ENCODE data around the gene RPL39L. TPM values are rescaled to one million over a fixed set of nuclear protein-coding genes. Genes with fewer than 3 reads are reported as not detected.
A peak's percentile ranks its signal among the peaks of the same experiment; 100 is the strongest.
"Not testable (repeated sequence)": the region's sequence is repeated elsewhere in the genome, so short reads cannot be mapped to it uniquely, and the experiment has no call there.

The RPL39L gene
- total RNA-seq, 2 donors from 2014 or later: 2.6 to 11.6 TPM

DNA sequence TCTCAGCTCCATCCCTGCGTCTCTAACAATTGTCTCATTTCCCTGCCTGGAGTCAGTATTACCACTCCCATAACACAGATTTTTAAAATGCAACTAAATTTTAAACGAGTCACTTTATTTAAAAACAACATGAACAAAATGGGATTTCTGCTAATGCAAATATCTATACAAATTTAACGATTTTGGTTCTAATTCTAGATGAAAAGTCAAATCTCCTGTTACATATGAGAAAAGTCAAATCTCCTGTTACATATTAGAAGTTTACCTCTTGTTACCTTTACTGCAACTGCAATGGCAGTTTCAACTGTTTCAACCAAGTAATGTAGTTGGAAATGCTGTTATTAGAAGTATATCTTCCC is 578 bp upstream of the RPL39L start:
- no peaks in the 10 kb centered on the region for H3K36me3 ChIP-seq
- intact Hi-C loops (cut with DNase I): no loop called here
- H3K4me3 ChIP-seq: peak overlapping the region; percentile 44
- no peaks in the 10 kb centered on the region for H3K27me3 ChIP-seq
- no peak overlapping the region for H3K27ac ChIP-seq
- H3K4me1 ChIP-seq: no peaks in the 10 kb centered on the region
- H3K9me3 ChIP-seq: no peaks in the 10 kb centered on the region
- no peak for DNase-seq
- TF ChIP-seq CTCF (IDR thresholded peaks at IDR 0.05): no peak
- H3K9ac ChIP-seq (ENCODE audit: low read depth in 2 of 2, low read length in 2 of 2): no peak overlapping the region

DNA sequence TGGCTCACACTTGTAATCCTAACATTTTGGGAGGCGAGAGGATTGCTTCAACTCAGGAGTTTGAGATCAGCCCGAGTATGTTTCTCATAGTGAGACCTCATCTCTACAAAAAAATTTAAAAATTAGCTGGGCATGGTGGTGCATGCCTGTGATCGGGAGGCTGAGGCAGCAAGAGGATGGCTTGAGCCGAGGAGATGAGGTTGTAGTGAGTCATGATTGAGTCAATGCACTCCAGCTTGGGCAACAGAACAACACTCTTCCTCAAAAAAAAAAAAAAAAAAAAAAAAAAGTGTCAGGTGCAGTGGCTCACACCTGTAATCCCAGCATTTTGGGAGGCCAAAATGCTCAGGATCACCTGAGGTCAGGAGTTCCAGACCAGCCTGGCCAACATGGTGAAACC is 2.4 kb downstream of the RPL39L start:
- no peaks in the 10 kb centered on the region for H3K36me3 ChIP-seq
- H3K9ac ChIP-seq (ENCODE audit: low read depth in 2 of 2, low read length in 2 of 2): no peak overlapping the region
- intact Hi-C loops (cut with DNase I): no loop called here
- no peaks in the 10 kb centered on the region for H3K4me1 ChIP-seq
- no peak overlapping the region for H3K4me3 ChIP-seq
- TF ChIP-seq CTCF (IDR thresholded peaks at IDR 0.05): no peak
- H3K27me3 ChIP-seq: no peaks in the 10 kb centered on the region
- H3K27ac ChIP-seq: no peak overlapping the region
- H3K9me3 ChIP-seq: no peaks in the 10 kb centered on the region
- no peak for DNase-seq

GRCh38 chr3:187136337-187136736 is 3.0 kb downstream of the RPL39L start:
- intact Hi-C loops (cut with DNase I): no loop called here
- no peaks in the 10 kb centered on the region for H3K4me1 ChIP-seq
- no peak overlapping the region for H3K27ac ChIP-seq
- DNase-seq: no peak
- H3K9me3 ChIP-seq: no peaks in the 10 kb centered on the region
- no peak for TF ChIP-seq CTCF (IDR thresholded peaks at IDR 0.05)
- H3K9ac ChIP-seq (ENCODE audit: low read depth in 2 of 2, low read length in 2 of 2): no peak overlapping the region
- H3K36me3 ChIP-seq: no peaks in the 10 kb centered on the region
- no peak overlapping the region for H3K4me3 ChIP-seq
- H3K27me3 ChIP-seq: no peaks in the 10 kb centered on the region

- H3K9me3 ChIP-seq; H3K9ac ChIP-seq (ENCODE audit: low read depth in 2 of 2, low read length in 2 of 2): not testable (repeated sequence)
Observed at GRCh38 chr3:187135172-187135690, 4.1 kb downstream of the RPL39L start.

DNA sequence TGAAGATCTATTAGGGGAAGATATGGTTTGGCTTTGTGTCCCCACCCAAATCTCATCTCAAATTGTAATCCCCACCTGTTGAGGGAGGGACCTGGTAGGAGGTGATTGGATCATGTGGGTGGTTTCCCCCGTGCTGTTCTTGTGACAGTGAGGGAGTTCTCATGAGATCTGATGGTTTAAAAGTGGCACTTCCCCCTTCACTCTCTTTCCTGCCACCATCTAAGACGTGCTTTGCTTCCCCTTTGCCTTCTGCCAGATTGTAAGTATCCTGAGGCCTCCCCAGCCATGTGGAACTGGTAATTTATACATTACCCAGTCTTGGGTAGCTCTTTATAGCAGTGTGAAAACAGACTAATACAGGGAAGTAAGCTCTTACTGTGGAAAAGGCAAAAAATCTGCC is 6.1 kb downstream of the RPL39L start:
- H3K9ac ChIP-seq (ENCODE audit: low read depth in 2 of 2, low read length in 2 of 2); H3K9me3 ChIP-seq; H3K27me3 ChIP-seq; H3K36me3 ChIP-seq; H3K4me1 ChIP-seq; H3K4me3 ChIP-seq; intact Hi-C loops (cut with DNase I); DNase-seq; H3K27ac ChIP-seq: not testable (repeated sequence)

More at GRCh38 chr3:187135172-187135690, 4.1 kb downstream of the RPL39L start:
- H3K4me3 ChIP-seq; H3K27ac ChIP-seq; H3K27me3 ChIP-seq; intact Hi-C loops (cut with DNase I); DNase-seq; H3K4me1 ChIP-seq; H3K36me3 ChIP-seq: not testable (repeated sequence)

DNA sequence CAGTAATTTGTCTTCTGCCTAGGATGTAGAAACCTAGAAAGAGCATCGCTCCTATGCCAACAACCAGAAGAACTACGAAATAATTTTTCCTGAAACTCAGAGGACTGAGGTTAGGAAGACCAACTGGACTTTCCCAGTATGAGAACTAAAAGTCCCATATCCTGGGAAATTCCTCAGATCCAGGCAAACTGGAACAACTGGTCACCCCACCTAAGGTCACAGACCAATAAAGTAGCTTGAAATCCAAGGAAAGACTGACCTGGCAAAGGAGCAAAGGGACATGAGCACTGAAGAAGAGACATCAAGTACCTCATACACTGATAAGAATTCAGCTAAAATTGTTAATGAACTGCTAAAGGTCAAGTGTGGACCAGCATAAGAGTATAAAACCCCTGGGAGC is 6.6 kb downstream of the RPL39L start:
- Histone ChIP-seq H3K4me1 (no peaks in the 10 kb centered on the region), H3K9me3 (no peaks in the 10 kb centered on the region), H3K4me3 (no peak overlapping the region), H3K27me3 (no peaks in the 10 kb centered on the region), H3K9ac (ENCODE audit: low read depth in 2 of 2, low read length in 2 of 2) (no peak overlapping the region), H3K36me3 (no peaks in the 10 kb centered on the region), H3K27ac (no peak overlapping the region)
- TF ChIP-seq CTCF (IDR thresholded peaks at IDR 0.05): no peak
- intact Hi-C loops (cut with DNase I): no loop called here
- no peak for DNase-seq

DNA sequence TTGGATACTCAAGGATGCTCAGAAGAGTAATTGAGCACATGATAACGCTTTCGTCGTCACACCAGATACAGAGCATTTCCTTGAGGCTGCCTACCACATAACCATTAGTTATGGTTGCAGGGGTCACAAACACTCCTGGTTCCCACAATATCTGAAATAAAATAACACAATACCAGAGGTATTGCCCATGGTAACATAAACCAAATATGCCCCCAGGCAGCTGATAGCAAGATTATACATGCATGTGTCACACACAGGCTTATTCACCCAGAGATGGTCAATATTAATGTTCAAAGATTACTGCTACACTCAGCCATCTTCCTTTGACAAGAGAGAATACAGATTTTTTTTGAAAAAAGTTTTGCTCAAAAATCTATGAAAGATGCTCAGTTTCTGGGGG is 7.3 kb downstream of the RPL39L start:
- H3K9ac ChIP-seq (ENCODE audit: low read depth in 2 of 2, low read length in 2 of 2): no peak overlapping the region
- H3K9me3 ChIP-seq: no peaks in the 10 kb centered on the region
- H3K27ac ChIP-seq: no peak overlapping the region
- H3K4me1 ChIP-seq: no peaks in the 10 kb centered on the region
- no peak overlapping the region for H3K4me3 ChIP-seq
- DNase-seq: no peak
- H3K27me3 ChIP-seq: no peaks in the 10 kb centered on the region
- TF ChIP-seq CTCF (IDR thresholded peaks at IDR 0.05): no peak
- intact Hi-C loops (cut with DNase I): no loop called here
- H3K36me3 ChIP-seq: no peaks in the 10 kb centered on the region

Measured in colonic mucosa (tissue), 4 donors.